Activated effector memory CD4-positive, alpha-beta T cell treated with Interleukin-2 at 50 U/mL for 16 hours (primary cell): ENCODE measurements around the gene MFAP4.
A peak's percentile ranks its signal among the peaks of the same experiment; 100 is the strongest.

Experiments used
- DNase-seq: peaks from one replicate; pipeline ENCODE4 v3.0.0-alpha.2; 2020

MFAP4 gene

GRCh38 chr17:19383681-19384470 is 3.1 kb downstream of the MFAP4 start:
- DNase-seq, result no peak

- no peak for DNase-seq
Observed at GRCh38 chr17:19382531-19383444, 4.2 kb downstream of the MFAP4 start.

DNA sequence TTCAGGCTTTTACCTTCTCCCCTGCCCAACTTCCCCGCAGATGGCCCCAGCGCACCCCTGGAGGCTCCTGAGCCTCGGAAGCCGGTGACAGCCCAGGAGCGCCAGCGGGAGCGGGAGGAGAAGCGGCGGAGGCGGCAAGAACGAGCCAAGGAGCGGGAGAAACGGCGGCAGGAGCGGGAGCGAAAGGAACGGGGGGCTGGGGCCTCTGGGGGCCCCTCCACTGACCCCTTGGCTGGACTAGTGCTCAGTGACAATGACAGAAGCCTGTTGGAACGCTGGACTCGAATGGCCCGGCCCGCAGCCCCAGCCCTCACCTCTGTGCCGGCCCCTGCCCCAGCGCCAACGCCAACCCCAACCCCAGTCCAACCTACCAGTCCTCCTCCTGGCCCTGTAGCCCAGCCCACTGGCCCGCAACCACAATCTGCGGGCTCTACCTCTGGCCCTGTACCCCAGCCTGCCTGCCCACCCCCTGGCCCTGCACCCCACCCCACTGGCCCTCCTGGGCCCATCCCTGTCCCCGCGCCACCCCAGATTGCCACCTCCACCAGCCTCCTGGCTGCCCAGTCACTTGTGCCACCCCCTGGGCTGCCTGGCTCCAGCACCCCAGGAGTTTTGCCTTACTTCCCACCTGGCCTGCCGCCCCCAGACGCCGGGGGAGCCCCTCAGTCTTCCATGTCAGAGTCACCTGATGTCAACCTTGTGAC is 5.1 kb downstream of the MFAP4 start:
- DNase-seq, result no peak

DNA sequence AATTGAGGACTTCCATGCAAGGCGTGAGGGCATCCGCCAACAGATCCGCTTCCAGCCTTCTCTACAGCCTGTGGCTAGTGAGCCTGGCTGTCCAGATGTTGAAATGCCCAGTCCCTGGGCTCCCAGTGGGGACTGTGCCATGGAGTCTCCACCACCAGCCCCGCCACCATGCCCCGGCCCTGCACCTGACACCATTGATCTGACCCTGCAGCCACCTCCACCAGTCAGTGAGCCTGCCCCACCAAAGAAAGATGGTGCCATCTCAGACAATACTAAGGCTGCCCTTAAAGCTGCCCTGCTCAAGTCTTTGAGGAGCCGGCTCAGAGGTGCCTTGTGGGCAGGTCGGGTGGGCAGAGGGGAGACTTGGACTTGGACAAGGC is 5.6 kb downstream of the MFAP4 start:
- DNase-seq, result no peak

DNA sequence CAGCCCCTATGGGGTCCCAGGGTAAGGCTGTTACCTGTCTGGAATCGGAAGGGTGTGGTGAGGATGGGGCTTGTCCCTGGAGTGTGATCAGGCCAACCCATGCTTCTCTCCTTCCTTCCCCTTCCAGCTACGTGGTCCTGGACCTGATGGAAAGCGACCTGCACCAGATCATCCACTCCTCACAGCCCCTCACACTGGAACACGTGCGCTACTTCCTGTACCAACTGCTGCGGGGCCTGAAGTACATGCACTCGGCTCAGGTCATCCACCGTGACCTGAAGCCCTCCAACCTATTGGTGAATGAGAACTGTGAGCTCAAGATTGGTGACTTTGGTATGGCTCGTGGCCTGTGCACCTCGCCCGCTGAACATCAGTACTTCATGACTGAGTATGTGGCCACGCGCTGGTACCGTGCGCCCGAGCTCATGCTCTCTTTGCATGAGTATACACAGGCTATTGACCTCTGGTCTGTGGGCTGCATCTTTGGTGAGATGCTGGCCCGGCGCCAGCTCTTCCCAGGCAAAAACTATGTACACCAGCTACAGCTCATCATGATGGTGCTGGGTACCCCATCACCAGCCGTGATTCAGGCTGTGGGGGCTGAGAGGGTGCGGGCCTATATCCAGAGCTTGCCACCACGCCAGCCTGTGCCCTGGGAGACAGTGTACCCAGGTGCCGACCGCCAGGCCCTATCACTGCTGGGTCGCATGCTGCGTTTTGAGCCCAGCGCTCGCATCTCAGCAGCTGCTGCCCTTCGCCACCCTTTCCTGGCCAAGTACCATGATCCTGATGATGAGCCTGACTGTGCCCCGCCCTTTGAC is 6.3 kb downstream of the MFAP4 start:
- DNase-seq, result no peak

DNA sequence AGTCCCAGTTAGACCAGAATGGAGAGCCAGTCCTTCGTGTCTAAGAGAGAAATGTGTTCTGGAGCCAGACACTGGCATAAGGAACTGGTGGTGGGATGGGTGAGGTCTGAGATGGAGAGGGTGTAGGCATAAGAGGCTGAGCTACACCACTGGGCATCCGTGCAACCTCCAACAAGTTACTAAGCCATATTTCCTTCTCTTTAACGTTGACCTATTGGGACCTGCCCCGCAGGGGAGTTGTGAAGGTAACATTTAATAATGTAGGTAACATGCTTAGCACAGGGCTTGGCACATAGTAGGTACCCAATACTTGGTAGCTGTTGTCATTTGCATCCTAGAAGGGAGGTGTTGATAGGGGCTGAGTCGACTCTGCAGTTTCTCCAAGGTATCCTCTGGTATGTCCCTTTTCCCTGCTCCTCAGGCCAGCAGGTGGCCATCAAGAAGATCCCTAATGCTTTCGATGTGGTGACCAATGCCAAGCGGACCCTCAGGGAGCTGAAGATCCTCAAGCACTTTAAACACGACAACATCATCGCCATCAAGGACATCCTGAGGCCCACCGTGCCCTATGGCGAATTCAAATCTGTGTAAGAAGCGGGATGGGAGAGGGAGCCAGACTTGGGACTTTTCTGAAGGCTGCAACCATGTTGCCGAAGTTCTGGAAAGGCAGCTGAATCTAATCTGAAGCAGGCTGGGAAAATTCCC is 7.5 kb downstream of the MFAP4 start:
- no peak for DNase-seq

- no peak for DNase-seq
Observed at GRCh38 chr17:19378416-19379360, 8.3 kb downstream of the MFAP4 start, which contains the start of gene MAPK7. MAPK7 (plus strand) TSS chr17:19378498; CDS start chr17:19378901, 403 bp downstream.

- DNase-seq, result peak; percentile 93
Observed at GRCh38 chr17:19377602-19378415, 9.2 kb downstream of the MFAP4 start.

DNA sequence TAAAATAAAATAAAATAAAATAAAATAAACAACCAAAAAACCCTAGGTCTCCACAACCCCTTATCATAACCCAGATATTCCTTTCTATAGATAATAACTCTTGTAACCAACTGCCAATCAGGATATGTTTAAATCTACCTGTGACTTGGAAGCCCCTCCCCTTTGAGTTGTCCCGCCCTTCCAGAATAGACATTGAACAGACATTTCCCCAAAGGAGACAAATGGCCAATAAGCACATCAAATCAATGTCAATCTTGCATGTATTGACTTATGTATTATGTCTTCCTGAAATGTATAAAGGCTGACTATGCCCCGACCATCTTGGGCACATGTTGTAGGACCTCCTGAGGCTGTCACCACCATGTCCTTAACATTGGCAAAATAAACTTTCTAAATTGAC is 10.2 kb downstream of the MFAP4 start:
- no peak for DNase-seq

GRCh38 chr17:19375732-19376131 is 11.3 kb downstream of the MFAP4 start:
- DNase-seq, result no peak

- DNase-seq, result no peak
Observed at GRCh38 chr17:19374136-19374535, 12.9 kb downstream of the MFAP4 start.

DNA sequence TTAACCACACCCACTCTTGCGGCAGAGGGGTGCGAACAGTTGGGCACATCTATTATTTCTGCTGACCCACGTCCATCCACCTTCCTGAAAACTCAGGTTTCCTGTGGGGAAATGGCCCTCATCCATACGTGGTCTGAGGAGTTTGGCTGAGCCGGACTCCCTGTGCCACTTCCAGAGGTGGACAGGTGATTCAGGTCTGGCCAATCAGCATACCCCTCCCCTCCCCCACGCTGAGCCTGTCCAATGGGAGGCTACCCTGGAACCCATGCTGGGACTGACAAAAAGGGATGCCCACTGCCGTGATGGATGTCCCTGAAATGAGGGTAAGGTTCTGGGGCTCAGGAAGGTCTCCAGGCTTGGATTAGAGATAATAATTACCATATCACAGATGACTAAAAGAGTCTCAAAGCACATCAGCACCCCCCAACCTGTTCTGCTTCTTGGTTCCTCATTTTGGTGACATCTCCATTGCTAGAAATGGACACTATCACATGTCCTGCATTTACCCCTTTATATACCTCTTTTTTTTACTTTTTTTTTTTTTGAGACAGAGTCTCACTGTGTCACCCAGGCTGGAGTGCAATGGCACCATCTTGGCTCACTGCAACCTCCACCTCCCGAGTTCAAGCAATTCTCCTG is 14.0 kb downstream of the MFAP4 start:
- no peak for DNase-seq

DNA sequence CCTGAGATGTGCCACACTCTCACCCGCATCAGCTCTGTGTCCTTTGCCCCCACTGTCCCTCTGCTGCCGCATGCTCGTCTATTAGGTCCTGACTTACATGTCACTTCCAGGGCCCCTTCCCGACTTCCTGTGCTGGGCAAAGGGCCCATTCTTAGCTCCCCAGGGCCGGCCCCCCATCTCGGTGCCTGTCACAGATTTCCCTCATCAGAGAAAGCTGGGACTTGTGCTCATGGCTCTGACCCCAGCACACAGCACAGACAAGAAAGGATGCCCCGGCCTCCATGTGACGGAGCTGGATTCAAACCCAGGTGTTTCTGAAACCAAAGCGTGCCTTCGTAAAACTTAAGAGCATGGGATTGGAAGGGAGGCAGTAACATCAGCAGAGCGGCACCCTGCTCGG is 14.6 kb downstream of the MFAP4 start:
- DNase-seq, result no peak

DNA sequence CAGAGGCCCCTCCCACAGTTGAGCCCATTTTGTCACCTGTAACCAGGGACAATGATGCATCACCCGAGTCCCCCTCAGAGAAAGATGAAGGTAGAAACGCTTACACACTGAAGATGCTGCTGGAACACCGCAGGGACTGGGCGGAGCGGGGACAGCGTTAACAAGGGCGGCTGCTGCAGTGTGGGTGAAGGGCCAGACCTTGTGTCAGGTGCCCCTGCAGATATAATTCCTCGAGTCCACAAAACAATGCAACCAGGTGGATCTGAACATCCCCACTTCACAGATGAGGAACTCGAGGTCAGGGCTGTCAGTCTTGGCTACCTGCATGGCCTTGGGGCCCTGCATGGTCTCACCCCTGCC is 15.0 kb downstream of the MFAP4 start:
- no peak for DNase-seq

GRCh38 chr17:19371259-19372010 is 15.6 kb downstream of the MFAP4 start:
- no peak for DNase-seq

DNA sequence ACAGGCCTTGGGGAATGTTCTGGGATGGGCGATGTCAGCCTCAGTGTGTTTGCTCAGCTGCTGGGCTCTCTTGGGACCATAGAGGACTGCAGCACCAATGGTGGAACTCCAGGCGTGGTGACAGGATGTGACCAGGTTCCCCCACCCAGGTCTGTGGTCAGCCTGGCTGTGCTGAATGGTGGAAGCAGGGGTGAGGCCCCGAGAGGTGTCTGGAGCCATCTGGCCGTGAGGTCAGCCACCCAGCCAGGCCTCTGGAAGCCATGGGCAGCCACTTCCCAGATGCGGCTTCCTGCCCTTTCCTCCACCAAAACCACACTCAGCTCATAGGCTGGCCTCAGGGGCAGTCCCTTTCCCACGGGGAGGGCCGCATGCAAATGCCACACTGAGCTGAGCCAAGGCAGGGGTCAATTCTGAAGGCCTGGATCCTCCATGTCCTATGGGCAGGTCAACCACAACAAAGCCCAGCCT is 16.5 kb downstream of the MFAP4 start:
- no peak for DNase-seq

GRCh38 chr17:19369846-19370492 is 17.0 kb downstream of the MFAP4 start:
- DNase-seq, result peak; percentile 15
